SU-DHL-6 (cell line): ENCODE measurements around the gene NKX2-2.

Experiments used
- H2AFZ ChIP-seq: fragments of 200-600 bp; sonication (generic); 2 replicates; pipeline ENCODE4 v1.6.1; 2014; ENCODE audit warnings: low read depth, mild to moderate bottlenecking, moderate library complexity, mixed read lengths, antibody characterized with exemption, low read length; ENCODE audit not compliant: severe bottlenecking
- H3F3A ChIP-seq: fragments of 200-600 bp; shearing (Covaris generic); 2 replicates; pipeline ENCODE4 v1.6.0; 2016; ENCODE audit warnings: antibody characterized with exemption, mild to moderate bottlenecking; ENCODE audit not compliant: insufficient read depth
- H3K27ac ChIP-seq: fragments of 200-600 bp; sonication (generic); 2 replicates; pipeline ENCODE4 v1.5.1; 2016; ENCODE audit warnings: low read depth, mild to moderate bottlenecking, low read length, moderate library complexity, mixed read lengths
- H3K27me3 ChIP-seq: fragments of 200-600 bp; sonication (generic), shearing (Covaris generic); 2 replicates; pipeline ENCODE4 v1.6.0; 2014; ENCODE audit warnings: mild to moderate bottlenecking, low read length
- H3K36me3 ChIP-seq: fragments of 200-600 bp; sonication (generic); 2 replicates; pipeline ENCODE4 v1.6.1; 2014; ENCODE audit warnings: mild to moderate bottlenecking, low read length, mixed read lengths
- H3K4me2 ChIP-seq: fragments of 300-600, 200-600 bp; shearing (Covaris generic), sonication (generic); 2 replicates; pipeline ENCODE4 v1.6.0; 2014; ENCODE audit warnings: low read length, low read depth, mild to moderate bottlenecking; ENCODE audit not compliant: poor library complexity, severe bottlenecking
- H3K4me3 ChIP-seq: fragments of 200-600 bp; sonication (generic); 2 replicates; pipeline ENCODE4 v1.5.1; 2014; ENCODE audit warnings: antibody characterized with exemption, low read length, mild to moderate bottlenecking, mixed read lengths; ENCODE audit not compliant: insufficient read depth, poor library complexity, severe bottlenecking
- H3K79me2 ChIP-seq: fragments of 200-600 bp; sonication (generic); 2 replicates; pipeline ENCODE4 v1.6.1; 2014; ENCODE audit warnings: mild to moderate bottlenecking, low read length, moderate library complexity; ENCODE audit not compliant: insufficient read depth
- H3K9ac ChIP-seq: fragments of 200-600 bp; sonication (generic); 2 replicates; pipeline ENCODE4 v1.7.0; 2014; ENCODE audit warnings: mild to moderate bottlenecking, low read length
- H3K9me2 ChIP-seq: fragments of 200-600 bp; sonication (generic); replicated peaks from 2 replicates; pipeline ENCODE4 v1.6.1; 2014; ENCODE audit warnings: low read length; ENCODE audit not compliant: insufficient read depth
- H3K9me3 ChIP-seq: fragments of 200-600 bp; sonication (generic); 2 replicates; pipeline ENCODE4 v1.6.1; 2014; ENCODE audit warnings: low read length, mixed read lengths; ENCODE audit not compliant: insufficient read depth
- H4K20me1 ChIP-seq: fragments of 200-600 bp; sonication (generic); 2 replicates; pipeline ENCODE4 v1.6.1; 2014; ENCODE audit warnings: low read depth, mild to moderate bottlenecking, antibody characterized with exemption, low read length, moderate library complexity, mixed read lengths
- EZH2phosphoT487 ChIP-seq: fragments of 200-600 bp; sonication (generic), shearing (Covaris generic); conservative IDR thresholded peaks from 2 replicates; pipeline ENCODE4 v1.6.1; 2018; ENCODE audit warnings: mild to moderate bottlenecking, antibody characterized with exemption, low read length, moderate library complexity, mixed read lengths
- TF ChIP-seq, protein P1 (sequence below): fragments of 200-600 bp; sonication (generic); IDR thresholded peaks from one replicate; pipeline ENCODE4 v1.5.1; 2017; ENCODE audit warnings: antibody characterized with exemption, mild to moderate bottlenecking, low read length, moderate library complexity; ENCODE audit not compliant: insufficient read depth, poor library complexity, severe bottlenecking

Gene NKX2-2

DNA sequence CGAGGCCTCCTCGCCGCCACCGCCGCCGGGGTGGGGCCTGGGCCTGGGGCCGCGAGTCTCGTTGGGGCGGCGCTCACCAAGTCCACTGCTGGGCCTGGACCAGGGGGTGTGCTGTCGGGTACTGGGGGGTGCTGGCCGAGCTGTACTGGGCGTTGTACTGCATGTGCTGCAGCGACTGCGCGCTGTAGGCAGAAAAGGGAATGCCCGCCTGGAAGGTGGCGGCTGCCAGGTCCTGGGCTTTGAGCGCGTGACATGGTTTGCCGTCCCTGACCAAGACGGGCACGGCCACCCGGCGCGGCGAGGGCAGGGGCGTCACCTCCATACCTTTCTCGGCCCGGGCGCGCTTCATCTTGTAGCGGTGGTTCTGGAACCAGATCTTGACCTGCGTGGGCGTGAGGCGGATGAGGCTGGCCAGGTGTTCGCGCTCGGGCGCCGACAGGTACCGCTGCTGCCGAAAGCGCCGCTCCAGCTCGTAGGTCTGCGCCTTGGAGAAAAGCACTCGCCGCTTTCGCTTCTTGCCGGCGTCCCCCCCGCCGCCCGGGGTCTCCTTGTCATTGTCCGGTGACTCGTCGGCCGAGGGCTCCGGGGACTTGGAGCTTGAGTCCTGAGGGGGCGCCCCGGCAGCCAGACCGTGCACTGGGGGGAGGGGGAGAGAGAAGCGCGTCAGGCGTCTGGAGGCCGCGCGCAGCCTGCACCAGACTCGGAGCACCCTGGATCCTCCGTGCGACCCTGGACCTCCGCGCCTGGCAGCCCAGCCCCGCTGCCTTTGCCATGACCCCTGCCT is 1.8 kb downstream of the NKX2-2 start:
- Histone ChIP-seq H3K27ac (no peak overlapping the region), H4K20me1 (no peaks in the 10 kb centered on the region), H3K9ac (no peak overlapping the region), H2AFZ (no peak overlapping the region), H3F3A (no peaks in the 10 kb centered on the region), H3K9me2 (no peaks in the 10 kb centered on the region), H3K79me2 (no peaks in the 10 kb centered on the region), H3K4me3 (no peak overlapping the region), H3K36me3 (no peaks in the 10 kb centered on the region), H3K9me3 (no peaks in the 10 kb centered on the region), H3K4me2 (no peak overlapping the region), H3K27me3 (no peaks in the 10 kb centered on the region)
- TF ChIP-seq, protein P1, sequence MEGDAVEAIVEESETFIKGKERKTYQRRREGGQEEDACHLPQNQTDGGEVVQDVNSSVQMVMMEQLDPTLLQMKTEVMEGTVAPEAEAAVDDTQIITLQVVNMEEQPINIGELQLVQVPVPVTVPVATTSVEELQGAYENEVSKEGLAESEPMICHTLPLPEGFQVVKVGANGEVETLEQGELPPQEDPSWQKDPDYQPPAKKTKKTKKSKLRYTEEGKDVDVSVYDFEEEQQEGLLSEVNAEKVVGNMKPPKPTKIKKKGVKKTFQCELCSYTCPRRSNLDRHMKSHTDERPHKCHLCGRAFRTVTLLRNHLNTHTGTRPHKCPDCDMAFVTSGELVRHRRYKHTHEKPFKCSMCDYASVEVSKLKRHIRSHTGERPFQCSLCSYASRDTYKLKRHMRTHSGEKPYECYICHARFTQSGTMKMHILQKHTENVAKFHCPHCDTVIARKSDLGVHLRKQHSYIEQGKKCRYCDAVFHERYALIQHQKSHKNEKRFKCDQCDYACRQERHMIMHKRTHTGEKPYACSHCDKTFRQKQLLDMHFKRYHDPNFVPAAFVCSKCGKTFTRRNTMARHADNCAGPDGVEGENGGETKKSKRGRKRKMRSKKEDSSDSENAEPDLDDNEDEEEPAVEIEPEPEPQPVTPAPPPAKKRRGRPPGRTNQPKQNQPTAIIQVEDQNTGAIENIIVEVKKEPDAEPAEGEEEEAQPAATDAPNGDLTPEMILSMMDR, result no peak
- TF ChIP-seq EZH2phosphoT487, result no peak

DNA sequence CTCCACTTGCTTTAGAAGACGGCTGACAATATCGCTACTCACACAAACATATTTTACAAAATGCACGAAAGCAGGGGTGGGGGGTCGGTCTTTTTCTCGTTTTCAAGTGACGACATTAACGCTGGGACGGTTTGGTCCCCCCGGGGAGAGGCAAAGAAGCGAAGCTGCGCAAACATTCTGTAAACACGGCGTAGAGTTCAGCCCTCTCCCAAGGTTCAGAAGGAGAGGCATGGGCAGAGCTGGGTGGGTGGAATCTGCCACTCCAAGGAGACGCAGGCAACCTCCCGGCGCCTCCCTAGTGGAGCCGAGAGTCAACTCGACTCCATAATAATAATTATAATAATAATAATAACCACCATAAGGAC is 2.4 kb downstream of the NKX2-2 start:
- Histone ChIP-seq H3K4me2 (no peak overlapping the region), H3K4me3 (no peak overlapping the region), H3K27ac (no peak overlapping the region), H3K9me3 (no peaks in the 10 kb centered on the region), H3F3A (no peaks in the 10 kb centered on the region), H3K27me3 (no peaks in the 10 kb centered on the region), H2AFZ (no peak overlapping the region), H3K36me3 (no peaks in the 10 kb centered on the region), H3K9me2 (no peaks in the 10 kb centered on the region), H4K20me1 (no peaks in the 10 kb centered on the region), H3K79me2 (no peaks in the 10 kb centered on the region), H3K9ac (no peak overlapping the region)
- TF ChIP-seq EZH2phosphoT487, result no peak
- TF ChIP-seq, protein P1, result no peak

DNA sequence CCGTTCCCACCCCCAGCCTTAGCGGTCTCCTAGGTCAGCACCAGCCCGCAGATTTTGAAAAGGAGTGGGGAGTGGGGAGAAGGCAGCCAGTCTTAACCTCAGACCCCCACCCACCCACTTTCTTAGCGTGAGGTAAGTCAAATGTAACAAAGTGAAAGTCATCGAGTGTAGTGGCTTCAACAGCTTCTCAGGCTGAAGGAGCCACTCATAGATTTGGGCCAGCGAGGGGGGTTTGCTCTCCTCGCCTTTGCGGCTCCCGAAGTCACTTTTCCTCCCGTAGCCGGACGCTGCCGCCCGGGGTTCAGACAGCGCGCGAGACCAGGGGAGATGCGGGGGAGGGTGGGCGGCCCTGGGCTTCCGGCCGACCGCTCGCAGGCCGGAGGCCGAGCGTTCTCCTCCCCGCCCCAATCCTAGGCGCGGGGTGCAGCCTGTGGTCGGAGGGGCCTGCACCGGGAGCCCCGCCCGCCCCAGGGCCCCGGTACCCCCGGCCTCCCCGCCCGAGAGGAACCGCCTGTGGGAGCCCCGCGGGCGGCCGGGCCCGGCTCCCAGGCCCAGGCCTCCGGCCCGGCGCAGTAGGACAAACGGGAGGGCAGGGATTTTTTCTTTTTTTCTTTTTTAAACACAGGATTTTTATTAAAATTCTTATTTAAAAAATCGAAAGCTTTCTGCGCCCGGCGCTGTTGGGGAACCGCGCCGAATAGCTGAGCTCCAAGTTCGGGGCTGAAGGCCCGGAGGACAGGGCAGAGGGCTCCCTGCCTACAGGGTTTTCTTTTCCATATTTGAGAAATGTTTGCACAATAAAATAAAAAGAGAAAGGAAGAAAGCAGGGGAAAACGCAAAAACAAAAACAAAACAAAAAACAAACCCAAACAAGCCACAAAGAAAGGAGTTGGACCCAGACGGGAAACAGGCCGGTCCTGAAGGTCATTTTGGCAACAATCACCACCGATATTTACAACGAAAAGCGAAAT is 3.2 kb downstream of the NKX2-2 start:
- no peaks in the 10 kb centered on the region for H3F3A ChIP-seq
- no peaks in the 10 kb centered on the region for H3K27me3 ChIP-seq
- no peak overlapping the region for H3K27ac ChIP-seq
- H3K9ac ChIP-seq, result no peak overlapping the region
- TF ChIP-seq, protein P1, result no peak
- TF ChIP-seq EZH2phosphoT487, result no peak
- H3K79me2 ChIP-seq, result no peaks in the 10 kb centered on the region
- no peaks in the 10 kb centered on the region for H3K9me2 ChIP-seq
- no peaks in the 10 kb centered on the region for H4K20me1 ChIP-seq
- H3K4me3 ChIP-seq, result no peak overlapping the region
- no peak overlapping the region for H2AFZ ChIP-seq
- no peak overlapping the region for H3K4me2 ChIP-seq
- H3K9me3 ChIP-seq, result no peaks in the 10 kb centered on the region
- no peaks in the 10 kb centered on the region for H3K36me3 ChIP-seq
